Activated CD4-positive, alpha-beta T cell treated with anti-CD3 and anti-CD28 coated beads for 36 hours (primary cell): Measurements from ENCODE around the gene SARDH. TPM values are rescaled to one million over a fixed set of nuclear protein-coding genes. Genes with fewer than 3 reads are reported as not detected.

Source experiments
- ATAC-seq: fragments of 200-7000 bp; cut with Tn5 transposase; one replicate; pipeline ENCODE4 v1.10.0; 2021; ENCODE audit warnings: mild to moderate bottlenecking, moderate library complexity
- CTCF ChIA-PET: fragments of 350-600 bp; sonication (Branson Sonifier 250); formaldehyde crosslinking; loops from one replicate; lab custom pipeline; 2021; ENCODE audit warnings: antibody characterized with exemption; lab: Charles Lee
- POLR2A ChIA-PET: fragments of 350-600 bp; sonication (Branson Sonifier 250); formaldehyde crosslinking; loops from one replicate; lab custom pipeline; 2021; ENCODE audit warnings: antibody characterized with exemption, inconsistent platforms; lab: Charles Lee
- DNase-seq: peaks from one replicate; pipeline ENCODE4 v3.0.0-alpha.2; 2020
- H3K27ac Mint-ChIP-seq: one replicate; pipeline ENCODE4 v1.8.0; 2021; ENCODE audit warnings: mixed read lengths
- H3K27me3 Mint-ChIP-seq: one replicate; pipeline ENCODE4 v1.8.0; 2021; ENCODE audit warnings: mixed read lengths
- H3K36me3 Mint-ChIP-seq: one replicate; pipeline ENCODE4 v1.8.0; 2021; ENCODE audit warnings: low read depth, mixed read lengths
- H3K4me1 Mint-ChIP-seq: one replicate; pipeline ENCODE4 v1.8.0; 2021; ENCODE audit warnings: mixed read lengths
- H3K4me3 Mint-ChIP-seq: one replicate; pipeline ENCODE4 v1.8.0; 2021; ENCODE audit warnings: mild to moderate bottlenecking, moderate library complexity, mixed read lengths
- H3K9me3 Mint-ChIP-seq: one replicate; pipeline ENCODE4 v1.8.0; 2021; ENCODE audit warnings: low read depth, mixed read lengths
- intact Hi-C, 2 experiments: fragments of 100-400 bp; cut with DNase I in 1 of 2; cut with micrococcal nuclease in 1 of 2; formaldehyde crosslinking; loops; one replicate each; pipeline versions ENCODE4 v1.14.2 to v1.15.1; 2022 to 2024; cut with DNase I, micrococcal nuclease
- total RNA-seq, 2 experiments: library from RNA; stranded (reverse); gene quantifications; one replicate each; pipeline ENCODE4 v1.2.3, GENCODE V29; 2021

The SARDH gene
- total RNA-seq, 2 experiments from 2014 or later = 7.8 to 8.2 TPM

- DNase-seq = no peak
- peaks cover 2% of the 10 kb centered on the region for H3K36me3 Mint-ChIP-seq
- no peaks in the 10 kb centered on the region for H3K4me1 Mint-ChIP-seq
- H3K9me3 Mint-ChIP-seq = no peaks in the 10 kb centered on the region
- ATAC-seq = no peak
- H3K4me3 Mint-ChIP-seq = no peak overlapping the region
- ChIA-PET POLR2A (no interaction called here), CTCF (interaction anchor here (0.7 kb wide), 1 partner anchor 1081 kb away, joined by 3 read pairs; no protein-coding TSS in a partner anchor)
- intact Hi-C loops = no loop called here
- no peaks in the 10 kb centered on the region for H3K27me3 Mint-ChIP-seq
- H3K27ac Mint-ChIP-seq = no peak overlapping the region
Measured at GRCh38 chr9:133665535-133665934, 72.6 kb downstream of the SARDH start.

- Mint-ChIP-seq H3K4me3 (no peak overlapping the region), H3K36me3 (no peaks in the 10 kb centered on the region), H3K27me3 (no peaks in the 10 kb centered on the region), H3K27ac (no peak overlapping the region), H3K4me1 (no peaks in the 10 kb centered on the region), H3K9me3 (no peaks in the 10 kb centered on the region)
- DNase-seq (no peak), ATAC-seq (no peak)
- POLR2A ChIA-PET = no interaction called here
- CTCF ChIA-PET = no interaction called here
- intact Hi-C loops = no loop called here
Measured at GRCh38 chr9:133665096-133665495, 73.1 kb downstream of the SARDH start.

GRCh38 chr9:133664173-133665050 lies 73.7 kb downstream of the SARDH start:
- no peak for DNase-seq
- intact Hi-C loops = no loop called here
- Mint-ChIP-seq H3K27ac (no peak overlapping the region), H3K9me3 (no peaks in the 10 kb centered on the region), H3K27me3 (peaks cover 2% of the 10 kb centered on the region), H3K4me1 (no peaks in the 10 kb centered on the region), H3K36me3 (no peaks in the 10 kb centered on the region), H3K4me3 (no peak overlapping the region)
- CTCF ChIA-PET = no interaction called here
- ATAC-seq = no peak
- POLR2A ChIA-PET = no interaction called here

- Mint-ChIP-seq H3K27me3 (peaks cover 6% of the 10 kb centered on the region), H3K9me3 (no peaks in the 10 kb centered on the region), H3K4me1 (peaks cover 23% of the 10 kb centered on the region), H3K36me3 (no peaks in the 10 kb centered on the region), H3K27ac (no peak overlapping the region), H3K4me3 (no peak overlapping the region)
- CTCF ChIA-PET = interaction anchor here (1.6 kb wide), 1 partner anchor 10 kb away, joined by 6 read pairs; no protein-coding TSS in a partner anchor
- no peak for ATAC-seq
- POLR2A ChIA-PET = no interaction called here
- DNase-seq = no peak
- intact Hi-C loops = no loop called here
Measured at GRCh38 chr9:133661846-133662540, 76.2 kb downstream of the SARDH start.

- ATAC-seq = no peak
- Mint-ChIP-seq H3K4me3 (no peak overlapping the region), H3K9me3 (no peaks in the 10 kb centered on the region), H3K27me3 (peaks cover 9% of the 10 kb centered on the region), H3K4me1 (peaks cover 33% of the 10 kb centered on the region), H3K27ac (no peak overlapping the region), H3K36me3 (no peaks in the 10 kb centered on the region)
- POLR2A ChIA-PET = no interaction called here
- CTCF ChIA-PET = interaction anchor here (0.6 to 1.6 kb wide), 4 partner anchors 55 to 501 kb away, joined by 3 to 6 read pairs (median 4); no protein-coding TSS in a partner anchor
- intact Hi-C loops = loop anchor here (5.0 to 10.0 kb wide), 2 partner anchors 43 to 45 kb away; no protein-coding TSS in a partner anchor
- no peak for DNase-seq
Measured at GRCh38 chr9:133659516-133659915, 78.6 kb downstream of the SARDH start.

- POLR2A ChIA-PET = no interaction called here
- CTCF ChIA-PET = interaction anchor here (0.5 to 1.6 kb wide), 6 partner anchors 18 to 509 kb away, joined by 3 to 6 read pairs (median 3); no protein-coding TSS in a partner anchor
- Mint-ChIP-seq H3K36me3 (no peaks in the 10 kb centered on the region), H3K27me3 (peaks cover 9% of the 10 kb centered on the region), H3K27ac (no peak overlapping the region), H3K9me3 (no peaks in the 10 kb centered on the region), H3K4me1 (peaks cover 33% of the 10 kb centered on the region), H3K4me3 (peak overlapping the region; percentile 26)
- intact Hi-C loops = loop anchor here (5.0 to 10.0 kb wide), 2 partner anchors 44 to 46 kb away; no protein-coding TSS in a partner anchor
- peak; percentile 57 for ATAC-seq
- DNase-seq = peak; percentile 53
Measured at GRCh38 chr9:133658442-133659431, 79.4 kb downstream of the SARDH start.

- ChIA-PET POLR2A (no interaction called here), CTCF (interaction anchor here (1.1 kb wide), 1 partner anchor 26 kb away, joined by 4 read pairs; no protein-coding TSS in a partner anchor)
- no peaks in the 10 kb centered on the region for H3K36me3 Mint-ChIP-seq
- ATAC-seq = peak; percentile 6
- H3K27me3 Mint-ChIP-seq = peaks cover 9% of the 10 kb centered on the region
- no peak for DNase-seq
- peaks cover 33% of the 10 kb centered on the region for H3K4me1 Mint-ChIP-seq
- no peaks in the 10 kb centered on the region for H3K9me3 Mint-ChIP-seq
- H3K4me3 Mint-ChIP-seq = no peak overlapping the region
- no peak overlapping the region for H3K27ac Mint-ChIP-seq
- intact Hi-C loops = loop anchor here (5.0 to 10.0 kb wide), 2 partner anchors 45 to 48 kb away; no protein-coding TSS in a partner anchor
Measured at GRCh38 chr9:133657120-133657661, 81.0 kb downstream of the SARDH start.

- H3K36me3 Mint-ChIP-seq = no peaks in the 10 kb centered on the region
- ATAC-seq (peak; percentile 53), DNase-seq (peak; percentile 62)
- peaks cover 33% of the 10 kb centered on the region for H3K4me1 Mint-ChIP-seq
- POLR2A ChIA-PET = no interaction called here
- H3K27ac Mint-ChIP-seq = no peak overlapping the region
- no peaks in the 10 kb centered on the region for H3K9me3 Mint-ChIP-seq
- intact Hi-C loops = loop anchor here (1.0 to 10.0 kb wide), 3 partner anchors 46 to 70 kb away; no protein-coding TSS in a partner anchor
- CTCF ChIA-PET = interaction anchor here (1.1 kb wide), 1 partner anchor 27 kb away, joined by 4 read pairs; no protein-coding TSS in a partner anchor
- H3K27me3 Mint-ChIP-seq = peaks cover 9% of the 10 kb centered on the region
- no peak overlapping the region for H3K4me3 Mint-ChIP-seq
Measured at GRCh38 chr9:133656211-133657119, 81.7 kb downstream of the SARDH start.

GRCh38 chr9:133655701-133656100 lies 82.5 kb downstream of the SARDH start:
- peaks cover 9% of the 10 kb centered on the region for H3K27me3 Mint-ChIP-seq
- H3K4me1 Mint-ChIP-seq = peaks cover 33% of the 10 kb centered on the region
- ATAC-seq (no peak), DNase-seq (no peak)
- POLR2A ChIA-PET = no interaction called here
- CTCF ChIA-PET = interaction anchor here (0.5 to 1.1 kb wide), 2 partner anchors 28 to 1715 kb away, joined by 3 to 4 read pairs; no protein-coding TSS in a partner anchor
- no peak overlapping the region for H3K4me3 Mint-ChIP-seq
- H3K36me3 Mint-ChIP-seq = no peaks in the 10 kb centered on the region
- H3K9me3 Mint-ChIP-seq = no peaks in the 10 kb centered on the region
- no peak overlapping the region for H3K27ac Mint-ChIP-seq
- intact Hi-C loops = loop anchor here (1.0 to 10.0 kb wide), 3 partner anchors 47 to 71 kb away; no protein-coding TSS in a partner anchor
